ENCODE results near the gene SLAIN1. TPM values are rescaled to one million over a fixed set of nuclear protein-coding genes. Genes with fewer than 3 reads are reported as not detected.

The SLAIN1 gene
- total and polyA plus RNA-seq, 5 experiments from 2014 or later: 25.8 to 61.4 (median 51.7) TPM

DNA sequence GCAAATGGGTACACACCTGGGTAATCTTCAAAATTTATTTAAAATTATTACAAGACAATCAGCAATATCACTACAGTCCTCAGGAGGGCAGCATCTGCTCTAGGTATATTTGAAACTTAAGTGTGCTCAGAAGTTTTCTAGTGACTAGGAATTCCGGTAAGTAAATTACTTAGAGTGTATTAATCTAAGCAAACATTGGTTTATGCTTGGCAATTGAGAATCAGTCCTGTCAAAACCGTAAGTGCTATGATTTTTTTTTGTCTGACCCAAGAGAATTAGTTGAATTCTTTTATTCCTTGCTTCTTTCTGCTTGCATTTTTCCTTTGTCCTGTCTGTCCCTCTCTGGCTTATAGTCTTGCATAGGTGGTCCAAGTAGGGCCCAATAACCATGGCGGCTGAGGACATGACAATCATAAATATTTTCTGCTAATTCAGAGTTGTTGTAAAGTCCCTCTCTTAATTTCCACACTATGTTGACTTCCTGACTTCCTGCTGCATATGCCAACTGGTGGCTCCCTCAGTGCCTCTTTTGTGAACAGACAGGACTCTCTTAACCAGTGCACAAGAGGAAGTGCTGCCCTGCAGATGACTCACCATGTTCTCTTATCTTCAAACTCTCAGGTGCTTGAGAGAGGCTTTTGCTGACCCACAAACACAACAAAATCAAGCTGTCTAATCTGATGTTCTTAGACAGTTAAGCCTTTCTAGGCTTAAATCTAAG is 82.2 kb downstream of the SLAIN1 start:
- peaks cover 12 to 15% (median 13%) of the 10 kb centered on the region in 4 donors for H3K4me1 Mint-ChIP-seq
- peak in 6 of 10 donors; percentile 15 to 46 (median 19) for DNase-seq

GRCh38 chr13:77781808-77782207 is 84.3 kb downstream of the SLAIN1 start:
- POLR2A ChIA-PET: no interaction called here

More for the DNA sequence above, 82.2 kb downstream of the SLAIN1 start:
- peaks cover 0 to 1% (median 0%) of the 10 kb centered on the region in 5 donors for H3K27me3 Mint-ChIP-seq
- POLR2A ChIA-PET: no interaction called here
- peak; percentile 61 to 63 for ATAC-seq
- H3K9me3 Mint-ChIP-seq: no peaks in the 10 kb centered on the region
- peak overlapping the region in 1 of 10 donors; percentile 60 for H3K27ac Mint-ChIP-seq
- no peak overlapping the region for H3K4me3 Mint-ChIP-seq
- H3K36me3 Mint-ChIP-seq: peaks cover 0 to 4% (median 0%) of the 10 kb centered on the region in 3 donors

DNA sequence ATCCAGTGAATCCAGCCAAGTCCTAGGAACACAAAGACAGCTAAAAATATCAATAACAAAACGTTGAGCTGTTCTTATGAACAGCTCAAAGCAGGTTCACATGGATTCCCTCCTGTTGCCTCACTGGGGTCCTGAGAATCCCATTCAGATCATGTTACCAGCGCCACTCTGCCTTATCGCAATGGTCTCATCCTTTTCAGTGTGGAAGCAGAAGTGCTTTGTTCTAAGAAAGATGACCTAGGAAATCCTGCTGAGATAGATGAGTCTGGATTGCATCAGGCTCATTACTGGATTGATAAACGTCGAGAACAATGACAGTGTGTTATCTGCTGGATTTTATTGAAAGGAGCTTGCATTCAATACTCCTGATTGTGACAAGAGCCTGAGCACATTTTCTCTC is 87.0 kb downstream of the SLAIN1 start:
- Mint-ChIP-seq H3K9me3 (peaks cover 0 to 7% (median 0%) of the 10 kb centered on the region in 9 donors), H3K4me1 (peaks cover 12 to 15% (median 13%) of the 10 kb centered on the region in 4 donors), H3K27me3 (peaks cover 0 to 6% (median 1%) of the 10 kb centered on the region in 5 donors), H3K4me3 (no peak overlapping the region), H3K27ac (no peak overlapping the region), H3K36me3 (peaks cover 6 to 12% (median 11%) of the 10 kb centered on the region in 3 donors)
- POLR2A ChIA-PET: no interaction called here
- DNase-seq: no peak
- ATAC-seq: no peak

More at GRCh38 chr13:77781808-77782207, 84.3 kb downstream of the SLAIN1 start:
- Mint-ChIP-seq H3K27me3 (peaks cover 0 to 1% (median 0%) of the 10 kb centered on the region in 5 donors), H3K4me1 (peaks cover 12 to 15% (median 13%) of the 10 kb centered on the region in 4 donors), H3K9me3 (no peaks in the 10 kb centered on the region), H3K4me3 (no peak overlapping the region), H3K27ac (no peak overlapping the region), H3K36me3 (peaks cover 0 to 4% (median 0%) of the 10 kb centered on the region in 3 donors)
- ATAC-seq: no peak
- no peak for DNase-seq

- DNase-seq (no peak), ATAC-seq (no peak)
- no peak overlapping the region for H3K4me3 Mint-ChIP-seq
- peaks cover 6 to 29% (median 21%) of the 10 kb centered on the region in 3 donors for H3K36me3 Mint-ChIP-seq
- peaks cover 0 to 2% (median 0%) of the 10 kb centered on the region in 4 donors for H3K4me1 Mint-ChIP-seq
- POLR2A ChIA-PET: no interaction called here
- no peak overlapping the region for H3K27ac Mint-ChIP-seq
- H3K27me3 Mint-ChIP-seq: peaks cover 0 to 20% (median 5%) of the 10 kb centered on the region in 5 donors
- peaks cover 0 to 26% (median 18%) of the 10 kb centered on the region in 9 donors for H3K9me3 Mint-ChIP-seq
Measured at GRCh38 chr13:77786695-77787287, 89.3 kb downstream of the SLAIN1 start.

- H3K27ac Mint-ChIP-seq: no peak overlapping the region
- no peak for ATAC-seq
- peaks cover 2 to 20% (median 6%) of the 10 kb centered on the region in 5 donors for H3K27me3 Mint-ChIP-seq
- H3K9me3 Mint-ChIP-seq: peaks cover 4 to 51% (median 36%) of the 10 kb centered on the region in 9 donors
- no peak for DNase-seq
- no peak overlapping the region for H3K4me3 Mint-ChIP-seq
- POLR2A ChIA-PET: no interaction called here
- H3K4me1 Mint-ChIP-seq: peaks cover 0 to 2% (median 0%) of the 10 kb centered on the region in 4 donors
- peaks cover 6 to 34% (median 23%) of the 10 kb centered on the region in 3 donors for H3K36me3 Mint-ChIP-seq
Measured at GRCh38 chr13:77789376-77789775, 91.9 kb downstream of the SLAIN1 start.

- Mint-ChIP-seq H3K27ac (no peak overlapping the region), H3K9me3 (peaks cover 0 to 6% (median 3%) of the 10 kb centered on the region in 9 donors)
Measured at GRCh38 chr13:77800219-77800618, 102.7 kb downstream of the SLAIN1 start.

DNA sequence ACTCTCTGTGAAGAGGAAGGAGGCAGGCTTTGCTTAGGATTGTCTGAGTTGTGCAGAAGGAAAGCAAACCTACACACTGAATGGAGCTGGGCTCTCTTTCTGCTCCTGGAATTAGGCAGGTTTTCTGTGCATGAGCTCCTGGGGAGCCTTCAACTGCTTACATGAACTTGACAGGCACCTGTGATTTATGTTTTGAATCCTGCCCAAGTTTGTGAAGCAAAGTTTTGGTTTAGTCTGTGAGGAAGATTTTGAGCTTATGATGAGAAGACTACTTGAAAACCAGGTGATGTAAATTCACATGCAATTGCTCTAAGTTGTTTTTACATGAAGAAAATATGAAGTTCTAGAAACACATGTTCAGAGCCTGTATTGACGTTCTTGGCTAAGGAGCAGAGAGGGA is 109.0 kb downstream of the SLAIN1 start:
- no peak overlapping the region for H3K4me3 Mint-ChIP-seq
- DNase-seq: no peak
- peaks cover 0 to 2% (median 0%) of the 10 kb centered on the region in 9 donors for H3K9me3 Mint-ChIP-seq
- POLR2A ChIA-PET: no interaction called here
- H3K27me3 Mint-ChIP-seq: peaks cover 2 to 37% (median 8%) of the 10 kb centered on the region in 5 donors
- no peak overlapping the region for H3K27ac Mint-ChIP-seq
- ATAC-seq: no peak
- H3K36me3 Mint-ChIP-seq: no peaks in the 10 kb centered on the region
- no peaks in the 10 kb centered on the region for H3K4me1 Mint-ChIP-seq

More at GRCh38 chr13:77800219-77800618, 102.7 kb downstream of the SLAIN1 start:
- Mint-ChIP-seq H3K4me3 (no peak overlapping the region), H3K36me3 (no peaks in the 10 kb centered on the region), H3K27me3 (peaks cover 0 to 25% (median 9%) of the 10 kb centered on the region in 5 donors), H3K4me1 (no peaks in the 10 kb centered on the region)
- POLR2A ChIA-PET: no interaction called here
- ATAC-seq: no peak
- DNase-seq: no peak

- no peak overlapping the region for H3K27ac Mint-ChIP-seq
- POLR2A ChIA-PET: no interaction called here
Measured at GRCh38 chr13:77807431-77808135, 110.1 kb downstream of the SLAIN1 start.

DNA sequence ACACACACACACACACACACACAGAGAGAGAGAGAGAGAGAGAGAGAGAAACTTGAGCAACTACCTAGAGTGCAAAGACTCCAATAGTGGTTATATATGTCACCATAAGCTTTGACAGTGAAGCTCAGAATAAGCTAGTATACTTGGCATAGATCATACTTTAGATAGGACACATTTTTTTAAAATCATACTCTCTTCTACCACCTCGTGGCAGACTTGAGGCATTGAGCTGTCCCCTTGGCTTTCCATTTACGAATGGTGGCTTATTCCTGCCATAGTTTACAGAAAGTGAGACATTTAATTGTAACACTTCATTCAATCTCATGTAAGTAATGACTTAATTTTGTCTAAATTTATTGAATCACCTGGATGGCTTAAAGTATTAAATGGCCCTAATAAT is 112.9 kb downstream of the SLAIN1 start:
- no peak for DNase-seq
- ATAC-seq: no peak
- Mint-ChIP-seq H3K27ac (no peak overlapping the region), H3K4me3 (no peak overlapping the region), H3K27me3 (peaks cover 2 to 10% (median 5%) of the 10 kb centered on the region in 5 donors), H3K9me3 (no peaks in the 10 kb centered on the region), H3K4me1 (no peaks in the 10 kb centered on the region), H3K36me3 (no peaks in the 10 kb centered on the region)
- POLR2A ChIA-PET: no interaction called here

More at GRCh38 chr13:77807431-77808135, 110.1 kb downstream of the SLAIN1 start:
- DNase-seq: no peak
- H3K36me3 Mint-ChIP-seq: no peaks in the 10 kb centered on the region
- H3K9me3 Mint-ChIP-seq: peaks cover 0 to 2% (median 0%) of the 10 kb centered on the region in 9 donors
- peaks cover 2 to 28% (median 6%) of the 10 kb centered on the region in 5 donors for H3K27me3 Mint-ChIP-seq
- no peak overlapping the region for H3K4me3 Mint-ChIP-seq
- no peak for ATAC-seq
- H3K4me1 Mint-ChIP-seq: no peaks in the 10 kb centered on the region

DNA sequence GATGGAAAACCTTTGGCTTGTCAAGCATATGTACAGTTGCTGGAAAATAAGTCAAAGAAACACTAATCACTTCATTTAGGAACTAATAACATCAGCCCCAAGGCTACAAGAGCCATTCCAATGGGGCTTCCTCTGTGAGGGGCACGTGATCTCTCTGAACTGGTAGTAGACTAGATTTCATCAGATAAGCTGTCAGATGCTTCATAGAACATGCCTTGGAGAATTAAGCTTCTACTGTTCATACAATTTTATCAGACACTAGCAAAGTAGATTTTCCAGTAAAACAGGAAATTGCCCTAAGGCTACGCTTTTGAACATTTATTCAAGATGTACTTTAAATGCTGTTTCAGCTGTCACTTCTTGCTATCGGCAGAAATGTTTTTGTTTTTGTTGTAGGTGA is 113.4 kb downstream of the SLAIN1 start:
- Mint-ChIP-seq H3K9me3 (no peaks in the 10 kb centered on the region), H3K36me3 (no peaks in the 10 kb centered on the region), H3K4me1 (no peaks in the 10 kb centered on the region), H3K27ac (no peak overlapping the region), H3K27me3 (peaks cover 2 to 9% (median 5%) of the 10 kb centered on the region in 5 donors), H3K4me3 (no peak overlapping the region)
- POLR2A ChIA-PET: no interaction called here
- no peak for ATAC-seq
- DNase-seq: no peak

GRCh38 chr13:77811381-77811780 is 113.9 kb downstream of the SLAIN1 start:
- H3K4me1 Mint-ChIP-seq: no peaks in the 10 kb centered on the region
- POLR2A ChIA-PET: no interaction called here
- H3K27ac Mint-ChIP-seq: no peak overlapping the region
- no peak overlapping the region for H3K4me3 Mint-ChIP-seq
- H3K27me3 Mint-ChIP-seq: peaks cover 2 to 9% (median 5%) of the 10 kb centered on the region in 5 donors
- no peaks in the 10 kb centered on the region for H3K36me3 Mint-ChIP-seq
- no peaks in the 10 kb centered on the region for H3K9me3 Mint-ChIP-seq
- no peak for DNase-seq
- no peak for ATAC-seq

GRCh38 chr13:77811981-77812380 is 114.5 kb downstream of the SLAIN1 start:
- Mint-ChIP-seq H3K4me3 (no peak overlapping the region), H3K27ac (no peak overlapping the region), H3K27me3 (peaks cover 2 to 9% (median 5%) of the 10 kb centered on the region in 5 donors), H3K36me3 (no peaks in the 10 kb centered on the region), H3K4me1 (no peaks in the 10 kb centered on the region), H3K9me3 (no peaks in the 10 kb centered on the region)
- POLR2A ChIA-PET: no interaction called here
- DNase-seq (no peak), ATAC-seq (no peak)

All from naive thymus-derived CD8-positive, alpha-beta T cell (primary cell).